PC-3 (cell line): ENCODE results near the gene TNFSF11. TPM values are rescaled to one million over a fixed set of nuclear protein-coding genes. Genes with fewer than 3 reads are reported as not detected.

Source experiments
- ATAC-seq: fragments of 200-7000 bp; cut with Tn5 transposase; 2 replicates; pipeline ENCODE4 v1.9.1; 2020; ENCODE audit warnings: mild to moderate bottlenecking, moderate library complexity
- BruUV-seq: library from RNA; stranded (reverse); fragments of 400-500 nt; replicated peaks from 2 replicates; lab custom pipeline; 2021; lab: Mats Ljungman, UMichigan
- CTCF ChIA-PET: fragments of 300-600 bp; sonication (Branson Sonifier 250); formaldehyde crosslinking; loops from one replicate; lab custom pipeline; 2022; ENCODE audit warnings: antibody characterized with exemption; lab: Charles Lee
- POLR2A ChIA-PET: fragments of 300-600 bp; sonication (Branson Sonifier 250); formaldehyde crosslinking; loops from one replicate; lab custom pipeline; 2022; ENCODE audit warnings: antibody characterized with exemption; ENCODE audit not compliant: unreplicated experiment; lab: Charles Lee
- DNase-seq: peaks from one replicate; pipeline ENCODE4 v3.0.0-alpha.2; 2015
- H2AFZ ChIP-seq: fragments of 300-600 bp; sonication (generic); 2 replicates; pipeline ENCODE4 v1.6.0; 2016; ENCODE audit warnings: antibody characterized with exemption, low read length
- H3F3A ChIP-seq: fragments of 300-600 bp; sonication (generic); one replicate; pipeline ENCODE4 v1.6.0; 2017; ENCODE audit warnings: antibody characterized with exemption, low read length, control low read depth, mild to moderate bottlenecking; ENCODE audit not compliant: unreplicated experiment
- H3K27ac ChIP-seq: fragments of 300-600 bp; sonication (generic); 2 replicates; pipeline ENCODE4 v1.5.1; 2016; ENCODE audit warnings: mild to moderate bottlenecking, low read length
- H3K27me3 ChIP-seq: fragments of 300-600 bp; sonication (generic); 2 replicates; pipeline ENCODE4 v1.6.1; 2016; ENCODE audit warnings: low read length, mixed read lengths
- H3K36me3 ChIP-seq: fragments of 300-600 bp; sonication (generic); 2 replicates; pipeline ENCODE4 v1.6.1; 2016; ENCODE audit warnings: low read depth, mixed run types, low read length, mixed read lengths
- H3K4me1 ChIP-seq: fragments of 300-600 bp; sonication (generic); 2 replicates; pipeline ENCODE4 v1.5.1; 2016; ENCODE audit warnings: low read length; ENCODE audit not compliant: insufficient read depth
- H3K4me2 ChIP-seq: fragments of 300-600 bp; sonication (generic); 2 replicates; pipeline ENCODE4 v1.6.0; 2016; ENCODE audit warnings: low read length
- H3K4me3 ChIP-seq: fragments of 300-600 bp; sonication (generic); 2 replicates; pipeline ENCODE4 v1.5.1; 2016; ENCODE audit warnings: mild to moderate bottlenecking, low read length, mixed read lengths
- H3K79me2 ChIP-seq: fragments of 300-600 bp; sonication (generic); 2 replicates; pipeline ENCODE4 v1.6.1; 2017; ENCODE audit warnings: low read length, mixed read lengths
- H3K9ac ChIP-seq: fragments of 300-600 bp; sonication (generic); 2 replicates; pipeline ENCODE4 v1.6.0; 2016; ENCODE audit warnings: mild to moderate bottlenecking, low read length
- H3K9me2 ChIP-seq: fragments of 300-600 bp; sonication (generic); replicated peaks from 2 replicates; pipeline ENCODE4 v1.6.1; 2016; ENCODE audit warnings: mixed run types, low read length, mixed read lengths
- H3K9me3 ChIP-seq: fragments of 300-600 bp; sonication (generic); 2 replicates; pipeline ENCODE4 v1.6.1; 2016; ENCODE audit warnings: low read length, mixed read lengths
- H4K20me1 ChIP-seq: fragments of 300-600 bp; sonication (generic); 2 replicates; pipeline ENCODE4 v1.6.1; 2016; ENCODE audit warnings: low read length, mixed read lengths
- CTCF ChIP-seq: fragments of 300-600 bp; sonication (generic); conservative IDR thresholded peaks from 2 replicates; pipeline ENCODE4 v1.5.1; 2017; ENCODE audit warnings: antibody characterized with exemption, low read depth, mild to moderate bottlenecking, low read length
- EZH2 ChIP-seq: fragments of 300-600 bp; sonication (generic); IDR thresholded peaks from one replicate; pipeline ENCODE4 v1.6.1; 2017; ENCODE audit warnings: antibody characterized with exemption, mild to moderate bottlenecking, low read length; ENCODE audit not compliant: unreplicated experiment
- EZH2phosphoT487 ChIP-seq: fragments of 300-600 bp; sonication (generic); IDR thresholded peaks from 2 replicates; pipeline ENCODE4 v1.6.1; 2018; ENCODE audit warnings: mild to moderate bottlenecking, antibody characterized with exemption, low read length, borderline replicate concordance
- intact Hi-C: fragments of 100-400 bp; cut with micrococcal nuclease; formaldehyde crosslinking; loops from 2 replicates; pipeline ENCODE4 v1.9.0; 2023
- total RNA-seq: library from RNA; depleted of rRNA; stranded (reverse); fragments of >200 nt; gene quantifications from 2 replicates; pipeline ENCODE4 v1.2.3, GENCODE V29; 2014

Gene TNFSF11
- total RNA-seq, 1 experiment from 2014 or later = not detected

- Histone ChIP-seq H3K27ac (no peak overlapping the region), H3K79me2 (no peaks in the 10 kb centered on the region), H3K4me3 (no peak overlapping the region), H3K9me3 (0 out of 2 replicates have a peak, but pooled peaks cover 3% of the 10 kb centered on the region), H4K20me1 (no peaks in the 10 kb centered on the region), H3K9ac (no peak overlapping the region), H3K4me2 (no peak overlapping the region), H3K4me1 (no peaks in the 10 kb centered on the region), H3K36me3 (no peaks in the 10 kb centered on the region), H2AFZ (no peak overlapping the region), H3K27me3 (no peaks in the 10 kb centered on the region), H3F3A (no peaks in the 10 kb centered on the region), H3K9me2 (no peaks in the 10 kb centered on the region)
- TF ChIP-seq EZH2phosphoT487 = no peak
- no peak for TF ChIP-seq EZH2
- TF ChIP-seq CTCF = no peak
- intact Hi-C loops = no loop called here
- no peak for DNase-seq
- BruUV-seq = no TSS peak
- ChIA-PET POLR2A (interaction anchor here (0.7 kb wide), 1 partner anchor 930 kb away, joined by 11 read pairs; no protein-coding TSS in a partner anchor), CTCF (no interaction called here)
- ATAC-seq = no peak
Measured at GRCh38 chr13:42569576-42570344, 4.2 kb upstream of the TNFSF11 start.

- Histone ChIP-seq H3K27me3 (no peaks in the 10 kb centered on the region), H4K20me1 (no peaks in the 10 kb centered on the region), H3K9ac (no peak overlapping the region), H2AFZ (no peak overlapping the region), H3K4me3 (no peak overlapping the region), H3K4me1 (no peaks in the 10 kb centered on the region), H3K9me3 (0 out of 2 replicates have a peak, but pooled peaks cover 3% of the 10 kb centered on the region), H3F3A (no peaks in the 10 kb centered on the region), H3K4me2 (no peak overlapping the region), H3K27ac (no peak overlapping the region), H3K79me2 (no peaks in the 10 kb centered on the region), H3K9me2 (no peaks in the 10 kb centered on the region), H3K36me3 (no peaks in the 10 kb centered on the region)
- intact Hi-C loops = no loop called here
- no peak for ATAC-seq
- TF ChIP-seq EZH2 (no peak), EZH2phosphoT487 (no peak), CTCF (no peak)
- no TSS peak for BruUV-seq
- no peak for DNase-seq
- ChIA-PET CTCF (no interaction called here), POLR2A (no interaction called here)
Measured at GRCh38 chr13:42571895-42572294, 2.1 kb upstream of the TNFSF11 start.
